Measurements from ENCODE around the gene NUP98. TPM values are rescaled to one million over a fixed set of nuclear protein-coding genes. Genes with fewer than 3 reads are reported as not detected.

The NUP98 gene
- total and polyA plus RNA-seq, 2 donors (not counting 3 experiments of a cell fraction or from before 2014, with no cell fraction given), result 92.7 to 169 TPM

- FAIRE-seq (no peak), DNase-seq (ENCODE audit: low read depth, low spot score) (no peak)
- Histone ChIP-seq H2AFZ (ENCODE audit: low read depth, low read length) (peak overlapping the region; percentile 39), H3K4me1 (ENCODE audit: control insufficient read depth, extremely low read depth, insufficient read depth, low read length) (peaks cover 15% of the 10 kb centered on the region), H3K9ac (replicated peaks; ENCODE audit: extremely low read depth, insufficient read depth, low read length) (peak overlapping the region; percentile 84), H4K20me1 (replicated peaks; ENCODE audit: control insufficient read depth, extremely low read depth, insufficient read depth, low read length) (peaks cover 4% of the 10 kb centered on the region), H3K36me3 (ENCODE audit: control insufficient read depth in 2 of 2, extremely low read depth in 1 of 2, insufficient read depth in 2 of 2, low read length in 2 of 2) (no peaks in the 10 kb centered on the region), H3K79me2 (ENCODE audit: control insufficient read depth, insufficient read depth, low read length) (peaks cover 53% of the 10 kb centered on the region), H3K4me2 (ENCODE audit: insufficient read depth, low read length) (peak overlapping the region; percentile 99), H3K9me3 (replicated peaks; ENCODE audit: control insufficient read depth, insufficient read depth, low read length) (no peaks in the 10 kb centered on the region), H3K4me3 (replicated peaks in 1 of 3; ENCODE audit: insufficient read depth in 1 of 3, low read depth in 1 of 3, low read length in 3 of 3) (peak overlapping the region; percentile 72 to 99 (median 90)), H3K9me1 (replicated peaks; ENCODE audit: control insufficient read depth, extremely low read depth, insufficient read depth, low read length) (no peaks in the 10 kb centered on the region), H3K27ac (ENCODE audit: insufficient read depth, low read depth, low read length) (peak overlapping the region; percentile 76), H3K27me3 (ENCODE audit: control insufficient read depth in 2 of 2, insufficient read depth in 2 of 2, low read length in 2 of 2) (no peaks in the 10 kb centered on the region)
- TF ChIP-seq FOS (IDR thresholded peaks at IDR 0.05; ENCODE audit: borderline replicate concordance, insufficient read depth, low read length) (no peak), MYC (IDR thresholded peaks at IDR 0.05; ENCODE audit: low read depth, low read length) (no peak), POLR2AphosphoS5 (IDR thresholded peaks at IDR 0.05; ENCODE audit: insufficient read depth, low read depth, low read length) (no peak), POLR2A (IDR thresholded peaks at IDR 0.05; ENCODE audit: low read depth, low read length) (no peak), GATA2 (IDR thresholded peaks at IDR 0.05; ENCODE audit: insufficient read depth, insufficient read length, low read depth, low read length) (no peak)
- TF ChIP-seq, protein P1, sequence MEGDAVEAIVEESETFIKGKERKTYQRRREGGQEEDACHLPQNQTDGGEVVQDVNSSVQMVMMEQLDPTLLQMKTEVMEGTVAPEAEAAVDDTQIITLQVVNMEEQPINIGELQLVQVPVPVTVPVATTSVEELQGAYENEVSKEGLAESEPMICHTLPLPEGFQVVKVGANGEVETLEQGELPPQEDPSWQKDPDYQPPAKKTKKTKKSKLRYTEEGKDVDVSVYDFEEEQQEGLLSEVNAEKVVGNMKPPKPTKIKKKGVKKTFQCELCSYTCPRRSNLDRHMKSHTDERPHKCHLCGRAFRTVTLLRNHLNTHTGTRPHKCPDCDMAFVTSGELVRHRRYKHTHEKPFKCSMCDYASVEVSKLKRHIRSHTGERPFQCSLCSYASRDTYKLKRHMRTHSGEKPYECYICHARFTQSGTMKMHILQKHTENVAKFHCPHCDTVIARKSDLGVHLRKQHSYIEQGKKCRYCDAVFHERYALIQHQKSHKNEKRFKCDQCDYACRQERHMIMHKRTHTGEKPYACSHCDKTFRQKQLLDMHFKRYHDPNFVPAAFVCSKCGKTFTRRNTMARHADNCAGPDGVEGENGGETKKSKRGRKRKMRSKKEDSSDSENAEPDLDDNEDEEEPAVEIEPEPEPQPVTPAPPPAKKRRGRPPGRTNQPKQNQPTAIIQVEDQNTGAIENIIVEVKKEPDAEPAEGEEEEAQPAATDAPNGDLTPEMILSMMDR (IDR thresholded peaks at IDR 0.05; ENCODE audit: extremely low read depth in 1 of 2, insufficient read depth in 1 of 2, low read depth in 1 of 2, low read length in 2 of 2), result no peak
- CTCF ChIA-PET, result interaction anchor here (2.0 kb wide), 1 partner anchor 11 kb away, joined by 13 read pairs; the partner anchor contains the start of gene PGAP2
- no TSS peak for BruUV-seq (replicated peaks)
- POLR2A ChIA-PET, result interaction anchor here (2.2 kb wide), 1 partner anchor 11 kb away, joined by 7 read pairs; no protein-coding TSS in a partner anchor
- dilution Hi-C loops (cut with MboI; ENCODE audit: extremely low pct_ligation_motif_present, low sequenced_read_pairs), result no loop called here
- intact Hi-C loops (cut with micrococcal nuclease), result loop anchor here (1.0 kb wide), 3 partner anchors 11 to 44 kb away; partner anchors contain the start of gene PGAP2
Measured at GRCh38 chr11:3796801-3797328, 489 bp downstream of the NUP98 start.

Data from endothelial cell of umbilical vein (primary cell).